ENCODE measurements around the gene S100A5. TPM values are rescaled to one million over a fixed set of nuclear protein-coding genes. Genes with fewer than 3 reads are reported as not detected.

Gene S100A5
- polyA plus RNA-seq, 2 of the 4 experiments (the other 2 are of a cell fraction) = 0.45 to 0.68 TPM

GRCh38 chr1:153533689-153534201 is 7.0 kb downstream of the S100A5 start (continued):
- TF ChIP-seq TFCP2L1 (CRISPR knock-in tag; IDR thresholded peaks at IDR 0.05) = peak; percentile 88; the same call in 1 of the 2 replicates
- TF ChIP-seq MYC (IDR thresholded peaks at IDR 0.05; ENCODE audit: borderline replicate concordance, low read length) = no peak
- TF ChIP-seq SMC3 (IDR thresholded peaks at IDR 0.05) = no peak
- TF ChIP-seq, protein P1, sequence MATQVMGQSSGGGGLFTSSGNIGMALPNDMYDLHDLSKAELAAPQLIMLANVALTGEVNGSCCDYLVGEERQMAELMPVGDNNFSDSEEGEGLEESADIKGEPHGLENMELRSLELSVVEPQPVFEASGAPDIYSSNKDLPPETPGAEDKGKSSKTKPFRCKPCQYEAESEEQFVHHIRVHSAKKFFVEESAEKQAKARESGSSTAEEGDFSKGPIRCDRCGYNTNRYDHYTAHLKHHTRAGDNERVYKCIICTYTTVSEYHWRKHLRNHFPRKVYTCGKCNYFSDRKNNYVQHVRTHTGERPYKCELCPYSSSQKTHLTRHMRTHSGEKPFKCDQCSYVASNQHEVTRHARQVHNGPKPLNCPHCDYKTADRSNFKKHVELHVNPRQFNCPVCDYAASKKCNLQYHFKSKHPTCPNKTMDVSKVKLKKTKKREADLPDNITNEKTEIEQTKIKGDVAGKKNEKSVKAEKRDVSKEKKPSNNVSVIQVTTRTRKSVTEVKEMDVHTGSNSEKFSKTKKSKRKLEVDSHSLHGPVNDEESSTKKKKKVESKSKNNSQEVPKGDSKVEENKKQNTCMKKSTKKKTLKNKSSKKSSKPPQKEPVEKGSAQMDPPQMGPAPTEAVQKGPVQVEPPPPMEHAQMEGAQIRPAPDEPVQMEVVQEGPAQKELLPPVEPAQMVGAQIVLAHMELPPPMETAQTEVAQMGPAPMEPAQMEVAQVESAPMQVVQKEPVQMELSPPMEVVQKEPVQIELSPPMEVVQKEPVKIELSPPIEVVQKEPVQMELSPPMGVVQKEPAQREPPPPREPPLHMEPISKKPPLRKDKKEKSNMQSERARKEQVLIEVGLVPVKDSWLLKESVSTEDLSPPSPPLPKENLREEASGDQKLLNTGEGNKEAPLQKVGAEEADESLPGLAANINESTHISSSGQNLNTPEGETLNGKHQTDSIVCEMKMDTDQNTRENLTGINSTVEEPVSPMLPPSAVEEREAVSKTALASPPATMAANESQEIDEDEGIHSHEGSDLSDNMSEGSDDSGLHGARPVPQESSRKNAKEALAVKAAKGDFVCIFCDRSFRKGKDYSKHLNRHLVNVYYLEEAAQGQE (IDR thresholded peaks at IDR 0.05) = no peak
- peak; percentile 67 for TF ChIP-seq MAFK (IDR thresholded peaks at IDR 0.05; ENCODE audit: partially characterized antibody)
- TF ChIP-seq NFE2L2 (conservative IDR thresholded peaks at IDR 0.05; ENCODE audit: low read length) = no peak
- TF ChIP-seq BHLHE40 (IDR thresholded peaks at IDR 0.05; ENCODE audit: low read depth, low read length) = no peak; the same call in 1 of the 2 replicates
- TF ChIP-seq EHMT2 (IDR thresholded peaks at IDR 0.05; ENCODE audit: low read depth) = no peak
- TF ChIP-seq CTCF (IDR thresholded peaks at IDR 0.05) = no peak
- TF ChIP-seq E2F6 (IDR thresholded peaks at IDR 0.05; ENCODE audit: borderline replicate concordance, low read depth) = no peak
- TF ChIP-seq TP53 (CRISPR knock-in tag; IDR thresholded peaks at IDR 0.05) = peak; percentile 85
- peak; percentile 91 for TF ChIP-seq FOSL2 (IDR thresholded peaks at IDR 0.05)
- peak; percentile 95 for TF ChIP-seq FOSL2 (CRISPR knock-in tag; IDR thresholded peaks at IDR 0.05)
- no peak for TF ChIP-seq ZNF302 (CRISPR knock-in tag; IDR thresholded peaks at IDR 0.05)
- TF ChIP-seq NR3C1 (IDR thresholded peaks at IDR 0.05) = no peak
- TF ChIP-seq HOXB5 (CRISPR knock-in tag; IDR thresholded peaks at IDR 0.05) = peak; percentile 65; the same call in 1 of the 2 replicates
- 0 out of 3 replicates have a peak, but pooled peaks have one; percentile 41 for TF ChIP-seq BCL3 (IDR thresholded peaks at IDR 0.05)
- TF ChIP-seq ESRRA (IDR thresholded peaks at IDR 0.05; ENCODE audit: borderline replicate concordance, low read length) = no peak
- no peak for TF ChIP-seq SREBF2 (IDR thresholded peaks at IDR 0.05)
- TF ChIP-seq KDM1A (IDR thresholded peaks at IDR 0.05; ENCODE audit: low read depth) = no peak
